ENCODE results near the gene JSRP1. TPM values are rescaled to one million over a fixed set of nuclear protein-coding genes. Genes with fewer than 3 reads are reported as not detected.

Gene JSRP1
- polyA plus RNA-seq, 1 of the 3 experiments (the other 2 are of a cell fraction), result 0.76 TPM

- TF ChIP-seq NFIC (IDR thresholded peaks at IDR 0.05; ENCODE audit: borderline replicate concordance), result no peak
- no peak for TF ChIP-seq RFX5 (IDR thresholded peaks at IDR 0.05; ENCODE audit: low read length)
- no peak for TF ChIP-seq CTCF (IDR thresholded peaks at IDR 0.05)
Observed at GRCh38 chr19:2282862-2283237, 26.6 kb upstream of the JSRP1 start (continued).

GRCh38 chr19:2282062-2282861 is 26.0 kb upstream of the JSRP1 start, which contains the start of gene PEAK3:
Gene PEAK3 (minus strand): TSS chr19:2282175. CDS start chr19:2280931, 1,244 bp downstream.
- Histone ChIP-seq H3F3A (replicated peaks; ENCODE audit: insufficient read depth) (peaks cover 3% of the 10 kb centered on the region), H3K36me3 (replicated peaks in 1 of 2; ENCODE audit: control insufficient read depth in 1 of 2, insufficient read depth in 2 of 2, low read length in 1 of 2) (no peaks in the 10 kb centered on the region), H3K9ac (no peak within 1 kb of the TSS), H3K4me3 (ENCODE audit: low read depth in 2 of 2, low read length in 1 of 2) (peak within 1 kb of the TSS in 1 of 2 experiments; percentile 9; a peak in 1 of 4 replicates), H4K20me1 (ENCODE audit: insufficient read depth) (no peaks in the 10 kb centered on the region), H3K9me3 (no peaks in the 10 kb centered on the region), H2AFZ (ENCODE audit: low read depth) (no peak within 1 kb of the TSS; the same call in 1 of the 2 replicates), H3K4me1 (ENCODE audit: control insufficient read depth in 1 of 2, insufficient read depth in 2 of 2, low read depth in 1 of 2, low read length in 1 of 2) (peaks cover 0 to 8% of the 10 kb centered on the region in 2 experiments; a peak in 1 of 4 replicates), H3K27ac (ENCODE audit: low read depth in 2 of 2, low read length in 1 of 2) (no peak within 1 kb of the TSS), H3K27me3 (ENCODE audit: insufficient read depth) (no peaks in the 10 kb centered on the region), H3K79me2 (ENCODE audit: insufficient read depth) (peaks cover 4% of the 10 kb centered on the region; the same call in 1 of the 2 replicates), H3K4me2 (peak within 1 kb of the TSS; percentile 47; the same call in 1 of the 2 replicates), H3K9me2 (no peaks in the 10 kb centered on the region)
- WGBS (ENCODE audit: low lambda C conversion rate), result 22% methylated on average over 9 of the region's 41 CpGs
- CTCF ChIA-PET, result interaction anchor here (1.0 to 2.7 kb wide), 5 partner anchors 9 to 39 kb away, joined by 4 to 20 read pairs (median 5); partner anchors contain the start of gene LINGO3
- POLR2A ChIA-PET, result interaction anchor here (0.6 kb wide), 1 partner anchor 9 kb away, joined by 3 read pairs; no protein-coding TSS in a partner anchor
- TF ChIP-seq RAD21 (IDR thresholded peaks at IDR 0.05; ENCODE audit: low read length) (no peak), USF1 (IDR thresholded peaks at IDR 0.05; ENCODE audit: borderline replicate concordance, low read depth) (no peak), POLR2AphosphoS5 (IDR thresholded peaks at IDR 0.05; ENCODE audit: low read depth, low read length) (no peak), FOXM1 (IDR thresholded peaks at IDR 0.05; ENCODE audit: low read depth) (no peak), RFX5 (IDR thresholded peaks at IDR 0.05; ENCODE audit: low read length) (no peak), NFIC (IDR thresholded peaks at IDR 0.05; ENCODE audit: borderline replicate concordance) (no peak), MAX (IDR thresholded peaks at IDR 0.05; ENCODE audit: low read depth) (no peak), IRF3 (IDR thresholded peaks at IDR 0.05; ENCODE audit: low read depth, low read length) (no peak), REST (IDR thresholded peaks at IDR 0.05; ENCODE audit: low read depth, low read length) (no peak), RCOR1 (IDR thresholded peaks at IDR 0.05; ENCODE audit: low read length) (no peak), MEF2A (IDR thresholded peaks at IDR 0.05; ENCODE audit: borderline replicate concordance, low read depth) (no peak), TEAD4 (IDR thresholded peaks at IDR 0.05; ENCODE audit: borderline replicate concordance, insufficient read depth) (no peak), PBX3 (IDR thresholded peaks at IDR 0.05) (no peak)
- peak; percentile 80 for DNase-seq
